HepG2 (cell line): ENCODE measurements around the gene TUBGCP6. TPM values are rescaled to one million over a fixed set of nuclear protein-coding genes. Genes with fewer than 3 reads are reported as not detected.

Experiments
- ATAC-seq: fragments of 200-7000 bp; cut with Tn5 transposase; 3 replicates; pipeline ENCODE4 v1.9.1; 2020; ENCODE audit warnings: mild to moderate bottlenecking, moderate library complexity
- BruUV-seq: library from RNA; stranded (reverse); fragments of 400-500 nt; replicated peaks from 2 replicates; lab custom pipeline; 2021; lab: Mats Ljungman, UMichigan
- CTCF ChIA-PET: fragments of 300-600 bp; formaldehyde crosslinking; extraction: SDS; loops from one replicate; lab custom pipeline; 2021; ENCODE audit warnings: low total read pairs, inconsistent platforms, low intra/inter-chr PET ratio; lab: Yijun Ruan, JAX
- POLR2A ChIA-PET: fragments of 350-600 bp; sonication (Branson Sonifier 250); formaldehyde crosslinking; loops from one replicate; lab custom pipeline; 2020; ENCODE audit warnings: antibody characterized with exemption, inconsistent platforms; lab: Yijun Ruan, JAX
- DNase-seq: peaks from one replicate; pipeline ENCODE4 v3.0.0-alpha.2; 2015; ENCODE audit warnings: low spot score
- FAIRE-seq: peaks from 3 replicates; lab custom pipeline; 2011; peaks lifted over from hg19 to GRCh38; lab: Jason Lieb, UNC
- H2AFZ ChIP-seq: one replicate; pipeline ENCODE4 v1.6.1; 2011; ENCODE audit warnings: low read length, inconsistent platforms
- H3K27ac ChIP-seq: fragments of 300-600 bp; 3 replicates; pipeline ENCODE4 v1.8.0; 2011; ENCODE audit warnings: mixed run types, mild to moderate bottlenecking, mixed read lengths, low read length, inconsistent platforms; ENCODE audit not compliant: insufficient read depth; ENCODE audit errors: extremely low read length
- H3K27me3 ChIP-seq, 2 experiments: fragments of 200-600 bp in 1 of 2; 2 replicates in 1 of 2; 3 replicates in 1 of 2; pipeline versions ENCODE4 v1.6.0 to v1.8.0; 2011; ENCODE audit warnings: low read length in 2 of 2, mild to moderate bottlenecking in 2 of 2, moderate library complexity in 2 of 2, inconsistent platforms in 1 of 2; ENCODE audit not compliant: insufficient read depth in 2 of 2, control insufficient read depth in 1 of 2
- H3K36me3 ChIP-seq, 2 experiments: fragments of 200-600 bp in 1 of 2; replicated peaks in 1 of 2; 2 replicates in 1 of 2; 3 replicates in 1 of 2; pipeline versions ENCODE4 v1.5.1 to v1.8.0; 2011; ENCODE audit warnings: low read length in 2 of 2, inconsistent platforms in 1 of 2; ENCODE audit not compliant: insufficient read depth in 2 of 2, control insufficient read depth in 1 of 2
- H3K4me1 ChIP-seq: 2 replicates; pipeline ENCODE4 v1.5.1; 2012; ENCODE audit warnings: low read length, inconsistent platforms; ENCODE audit not compliant: insufficient read depth
- H3K4me2 ChIP-seq: 2 replicates; pipeline ENCODE4 v1.6.0; 2011; ENCODE audit warnings: low read depth, low read length, inconsistent platforms
- H3K4me3 ChIP-seq, 3 experiments: fragments of 200-600 bp in 1 of 3; sonication (generic), shearing (Covaris generic) in 1 of 3; replicated peaks in 1 of 3; 2 replicates each; pipeline ENCODE4 v1.5.1; 2011 to 2016; ENCODE audit warnings: low read length in 3 of 3, inconsistent platforms in 2 of 3, low read depth in 2 of 3, mild to moderate bottlenecking in 2 of 3, control low read depth in 1 of 3, mixed read lengths in 1 of 3; ENCODE audit not compliant: insufficient read depth in 1 of 3
- H3K79me2 ChIP-seq: one replicate; pipeline ENCODE4 v1.6.1; 2011; ENCODE audit warnings: low read length, inconsistent platforms; ENCODE audit not compliant: insufficient read depth
- H3K9ac ChIP-seq: 2 replicates; pipeline ENCODE4 v1.6.0; 2011; ENCODE audit warnings: mild to moderate bottlenecking, low read depth, low read length, inconsistent platforms; ENCODE audit not compliant: insufficient read depth
- H3K9me3 ChIP-seq: 2 replicates; pipeline ENCODE4 v1.5.1; 2012; ENCODE audit warnings: mild to moderate bottlenecking, low read length
- H4K20me1 ChIP-seq: 2 replicates; pipeline ENCODE4 v1.6.0; 2011; ENCODE audit warnings: inconsistent platforms, mild to moderate bottlenecking, low read length, moderate library complexity; ENCODE audit not compliant: insufficient read depth
- HNRNPL ChIP-seq: fragments of 200-400 bp; formaldehyde crosslinking; IDR thresholded peaks from 2 replicates; pipeline ENCODE4 v1.6.1; 2017; ENCODE audit warnings: mild to moderate bottlenecking, low read depth, low read length
- MYC ChIP-seq: sonication (generic); formaldehyde crosslinking; IDR thresholded peaks from 2 replicates; pipeline ENCODE4 v1.9.0; 2021; ENCODE audit warnings: missing genetic modification reagents, borderline replicate concordance
- TARDBP ChIP-seq: sonication (generic); formaldehyde crosslinking; IDR thresholded peaks from 2 replicates; pipeline ENCODE4 v1.8.0; 2022; ENCODE audit warnings: mild to moderate bottlenecking, missing genetic modification reagents
- TP53 ChIP-seq: sonication (generic); formaldehyde crosslinking; conservative IDR thresholded peaks from 2 replicates; pipeline ENCODE4 v1.4.0; 2020; ENCODE audit warnings: missing genetic modification reagents
- ZBTB7B ChIP-seq: sonication (generic); formaldehyde crosslinking; IDR thresholded peaks from 2 replicates; pipeline ENCODE4 v1.4.0; 2020; ENCODE audit warnings: missing genetic modification reagents
- ZNF441 ChIP-seq: sonication (generic); formaldehyde crosslinking; IDR thresholded peaks from 2 replicates; pipeline ENCODE4 v1.7.0; 2021; ENCODE audit warnings: missing genetic modification reagents, borderline replicate concordance
- WGBS: methylation state at CpG from one replicate; pipeline ENCODE4 v1.1.6; 2017; ENCODE audit warnings: low lambda C conversion rate; 5-methylcytosine and 5-hydroxymethylcytosine counted together
- in situ Hi-C: cut with HindIII; loops from 2 replicates; pipeline ENCODE4 v1.10.0; 2017; ENCODE audit warnings: low pct_unique_long_range_greater_than_20kb; ENCODE audit not compliant: extremely low pct_ligation_motif_present
- intact Hi-C: fragments of 100-400 bp; cut with micrococcal nuclease; formaldehyde crosslinking; loops from one replicate; pipeline ENCODE4 v1.10.0; 2022; ENCODE audit not compliant: unreplicated experiment
- polyA plus RNA-seq, 8 experiments: library from polyadenylated mRNA; depleted of rRNA in 3 of 8; stranded (reverse) in 7 of 8; unstranded in 1 of 8; fragments of >200 nt; fragmentation: Illumina TruSeq in 4 of 8; extraction: Trizol in 4 of 8; gene quantifications; 2 replicates each; pipeline versions ENCODE4 v1.2.1 to v1.2.3, GENCODE V29; 2011 to 2016; ENCODE audit warnings: low read depth in 4 of 8, missing spikeins in 1 of 8, mixed read lengths in 1 of 8; ENCODE audit not compliant: insufficient read depth in 1 of 8
- total RNA-seq, 5 experiments: library from RNA; depleted of rRNA; stranded (reverse); fragments of >200 nt; fragmentation: Illumina TruSeq; extraction: Trizol; gene quantifications; 2 replicates each; pipeline ENCODE4 v1.2.3, GENCODE V29; 2016; ENCODE audit warnings: low read depth in 1 of 5
- TF ChIP-seq, protein P1 (sequence below): sonication (generic); formaldehyde crosslinking; IDR thresholded peaks from 2 replicates; pipeline ENCODE4 v1.9.0; 2021; ENCODE audit warnings: missing genetic modification reagents, borderline replicate concordance
- TF ChIP-seq, protein P2 (sequence below): sonication (generic); formaldehyde crosslinking; conservative IDR thresholded peaks from 2 replicates; pipeline ENCODE4 v1.8.0; 2022; ENCODE audit warnings: low read depth, missing genetic modification reagents

The TUBGCP6 gene
- total and polyA plus RNA-seq, 2 of the 13 experiments (the other 11 are each of a cell fraction or from before 2014, with no cell fraction given): 14.6 to 15.7 TPM

GRCh38 chr22:50182176-50183081, 62.4 kb downstream of the TUBGCP6 start:
- ChIA-PET POLR2A (no interaction called here), CTCF (no interaction called here)
- Histone ChIP-seq H3K9ac (no peak overlapping the region), H4K20me1 (peaks cover 2% of the 10 kb centered on the region; the same call in 1 of the 2 replicates), H3K4me3 (no peak overlapping the region), H2AFZ (no peak overlapping the region), H3K4me1 (peaks cover 38% of the 10 kb centered on the region), H3K9me3 (no peaks in the 10 kb centered on the region), H3K36me3 (no peaks in the 10 kb centered on the region), H3K27ac (no peak overlapping the region), H3K27me3 (no peaks in the 10 kb centered on the region; a peak in 1 of 5 replicates), H3K79me2 (peaks cover 11% of the 10 kb centered on the region), H3K4me2 (no peak overlapping the region)
- intact Hi-C loops (no loop called here), in situ Hi-C loops (no loop called here)
- DNase-seq (no peak), FAIRE-seq (no peak), ATAC-seq (no peak)
- WGBS: 69% methylated on average over 7 of the region's 31 CpGs
- no TSS peak for BruUV-seq
- TF ChIP-seq, protein P1, sequence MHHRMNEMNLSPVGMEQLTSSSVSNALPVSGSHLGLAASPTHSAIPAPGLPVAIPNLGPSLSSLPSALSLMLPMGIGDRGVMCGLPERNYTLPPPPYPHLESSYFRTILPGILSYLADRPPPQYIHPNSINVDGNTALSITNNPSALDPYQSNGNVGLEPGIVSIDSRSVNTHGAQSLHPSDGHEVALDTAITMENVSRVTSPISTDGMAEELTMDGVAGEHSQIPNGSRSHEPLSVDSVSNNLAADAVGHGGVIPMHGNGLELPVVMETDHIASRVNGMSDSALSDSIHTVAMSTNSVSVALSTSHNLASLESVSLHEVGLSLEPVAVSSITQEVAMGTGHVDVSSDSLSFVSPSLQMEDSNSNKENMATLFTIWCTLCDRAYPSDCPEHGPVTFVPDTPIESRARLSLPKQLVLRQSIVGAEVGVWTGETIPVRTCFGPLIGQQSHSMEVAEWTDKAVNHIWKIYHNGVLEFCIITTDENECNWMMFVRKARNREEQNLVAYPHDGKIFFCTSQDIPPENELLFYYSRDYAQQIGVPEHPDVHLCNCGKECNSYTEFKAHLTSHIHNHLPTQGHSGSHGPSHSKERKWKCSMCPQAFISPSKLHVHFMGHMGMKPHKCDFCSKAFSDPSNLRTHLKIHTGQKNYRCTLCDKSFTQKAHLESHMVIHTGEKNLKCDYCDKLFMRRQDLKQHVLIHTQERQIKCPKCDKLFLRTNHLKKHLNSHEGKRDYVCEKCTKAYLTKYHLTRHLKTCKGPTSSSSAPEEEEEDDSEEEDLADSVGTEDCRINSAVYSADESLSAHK (CRISPR knock-in tag): no peak
- TF ChIP-seq, protein P2, sequence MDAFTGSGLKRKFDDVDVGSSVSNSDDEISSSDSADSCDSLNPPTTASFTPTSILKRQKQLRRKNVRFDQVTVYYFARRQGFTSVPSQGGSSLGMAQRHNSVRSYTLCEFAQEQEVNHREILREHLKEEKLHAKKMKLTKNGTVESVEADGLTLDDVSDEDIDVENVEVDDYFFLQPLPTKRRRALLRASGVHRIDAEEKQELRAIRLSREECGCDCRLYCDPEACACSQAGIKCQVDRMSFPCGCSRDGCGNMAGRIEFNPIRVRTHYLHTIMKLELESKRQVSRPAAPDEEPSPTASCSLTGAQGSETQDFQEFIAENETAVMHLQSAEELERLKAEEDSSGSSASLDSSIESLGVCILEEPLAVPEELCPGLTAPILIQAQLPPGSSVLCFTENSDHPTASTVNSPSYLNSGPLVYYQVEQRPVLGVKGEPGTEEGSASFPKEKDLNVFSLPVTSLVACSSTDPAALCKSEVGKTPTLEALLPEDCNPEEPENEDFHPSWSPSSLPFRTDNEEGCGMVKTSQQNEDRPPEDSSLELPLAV (CRISPR knock-in tag): no peak
- TF ChIP-seq ZBTB7B (CRISPR knock-in tag) (no peak), HNRNPL (0 out of 2 replicates have a peak, but pooled peaks have one; percentile 18), ZNF441 (no peak), MYC (peak; percentile 34; the same call in 1 of the 2 replicates), TP53 (no peak), TARDBP (CRISPR knock-in tag) (no peak)
